ENCODE results near the gene ADGRL3.

ADGRL3 gene

DNA sequence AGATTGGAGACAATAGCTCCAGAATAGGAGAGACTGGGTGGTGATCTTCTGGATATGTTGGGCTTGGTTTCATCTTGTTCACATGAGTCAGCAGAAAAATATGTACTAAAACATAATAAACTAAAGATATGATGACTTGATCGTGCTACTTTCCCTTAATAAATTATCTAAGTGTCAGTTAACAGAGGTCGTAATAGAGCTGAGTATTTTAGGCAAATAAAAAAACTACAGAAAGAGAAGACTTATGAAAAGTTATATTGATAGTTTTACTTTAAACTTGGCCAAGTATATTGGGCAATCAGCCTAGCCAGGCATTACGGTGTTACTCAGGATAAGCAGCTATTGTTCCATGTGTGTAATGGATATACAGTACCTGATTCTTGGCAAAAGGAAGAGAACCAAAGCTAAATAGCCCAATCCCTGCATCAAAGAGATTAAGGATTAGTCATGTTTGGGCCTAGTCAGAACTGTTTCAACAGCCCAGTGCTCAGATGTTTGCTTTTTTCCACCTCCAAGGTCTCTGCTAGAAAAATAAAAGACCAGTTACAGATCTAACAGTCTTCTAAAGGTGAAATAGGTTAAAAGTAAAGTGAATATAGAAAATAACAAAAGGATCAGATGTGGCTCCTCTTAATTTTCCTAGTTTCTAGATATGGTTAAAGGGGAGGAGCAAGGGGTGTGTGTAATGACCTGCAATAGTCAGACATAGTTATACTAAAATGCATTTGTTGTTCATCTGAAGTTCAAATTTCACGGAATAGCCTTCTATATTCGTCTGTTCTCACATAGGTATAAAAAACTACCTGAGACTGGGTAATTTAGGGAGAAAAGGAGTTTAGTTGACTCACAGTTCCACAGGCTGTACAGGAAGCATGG is 262.6 kb downstream of the ADGRL3 start:
- peak; percentile 60; the same call in 1 of the 2 replicates for TF ChIP-seq CREB5 (CRISPR knock-in tag; IDR thresholded peaks at IDR 0.05; ENCODE audit: low read depth)
- TF ChIP-seq ZNF8 (CRISPR knock-in tag; IDR thresholded peaks at IDR 0.05) = no peak
- peak; percentile 81 for TF ChIP-seq ISL1 (CRISPR knock-in tag; IDR thresholded peaks at IDR 0.05)
- ATAC-seq = no peak

GRCh38 chr4:61468024-61468720 is 268.0 kb downstream of the ADGRL3 start:
- TF ChIP-seq CSDC2 (CRISPR knock-in tag; IDR thresholded peaks at IDR 0.05) (no peak), ZNF8 (CRISPR knock-in tag; IDR thresholded peaks at IDR 0.05) (no peak), ESRRG (CRISPR knock-in tag; IDR thresholded peaks at IDR 0.05) (no peak), PPARA (CRISPR knock-in tag; IDR thresholded peaks at IDR 0.05; ENCODE audit: borderline replicate concordance) (no peak), ARNTL (CRISPR knock-in tag; IDR thresholded peaks at IDR 0.05; ENCODE audit: borderline replicate concordance, low read depth) (no peak), RARB (CRISPR knock-in tag; IDR thresholded peaks at IDR 0.05) (no peak), GLIS3 (CRISPR knock-in tag; IDR thresholded peaks at IDR 0.05) (no peak), CSRNP3 (CRISPR knock-in tag; IDR thresholded peaks at IDR 0.05) (no peak), ZC3H10 (CRISPR knock-in tag; IDR thresholded peaks at IDR 0.05) (no peak), ZNF565 (CRISPR knock-in tag; conservative IDR thresholded peaks at IDR 0.05; ENCODE audit: low read depth) (no peak), ZFP3 (CRISPR knock-in tag; IDR thresholded peaks at IDR 0.05) (no peak), SNAI2 (CRISPR knock-in tag; IDR thresholded peaks at IDR 0.05) (no peak), TCF4 (CRISPR knock-in tag; IDR thresholded peaks at IDR 0.05; ENCODE audit: borderline replicate concordance) (no peak), TOX (CRISPR knock-in tag; IDR thresholded peaks at IDR 0.05; ENCODE audit: borderline replicate concordance) (no peak)
- TF ChIP-seq, protein P1, sequence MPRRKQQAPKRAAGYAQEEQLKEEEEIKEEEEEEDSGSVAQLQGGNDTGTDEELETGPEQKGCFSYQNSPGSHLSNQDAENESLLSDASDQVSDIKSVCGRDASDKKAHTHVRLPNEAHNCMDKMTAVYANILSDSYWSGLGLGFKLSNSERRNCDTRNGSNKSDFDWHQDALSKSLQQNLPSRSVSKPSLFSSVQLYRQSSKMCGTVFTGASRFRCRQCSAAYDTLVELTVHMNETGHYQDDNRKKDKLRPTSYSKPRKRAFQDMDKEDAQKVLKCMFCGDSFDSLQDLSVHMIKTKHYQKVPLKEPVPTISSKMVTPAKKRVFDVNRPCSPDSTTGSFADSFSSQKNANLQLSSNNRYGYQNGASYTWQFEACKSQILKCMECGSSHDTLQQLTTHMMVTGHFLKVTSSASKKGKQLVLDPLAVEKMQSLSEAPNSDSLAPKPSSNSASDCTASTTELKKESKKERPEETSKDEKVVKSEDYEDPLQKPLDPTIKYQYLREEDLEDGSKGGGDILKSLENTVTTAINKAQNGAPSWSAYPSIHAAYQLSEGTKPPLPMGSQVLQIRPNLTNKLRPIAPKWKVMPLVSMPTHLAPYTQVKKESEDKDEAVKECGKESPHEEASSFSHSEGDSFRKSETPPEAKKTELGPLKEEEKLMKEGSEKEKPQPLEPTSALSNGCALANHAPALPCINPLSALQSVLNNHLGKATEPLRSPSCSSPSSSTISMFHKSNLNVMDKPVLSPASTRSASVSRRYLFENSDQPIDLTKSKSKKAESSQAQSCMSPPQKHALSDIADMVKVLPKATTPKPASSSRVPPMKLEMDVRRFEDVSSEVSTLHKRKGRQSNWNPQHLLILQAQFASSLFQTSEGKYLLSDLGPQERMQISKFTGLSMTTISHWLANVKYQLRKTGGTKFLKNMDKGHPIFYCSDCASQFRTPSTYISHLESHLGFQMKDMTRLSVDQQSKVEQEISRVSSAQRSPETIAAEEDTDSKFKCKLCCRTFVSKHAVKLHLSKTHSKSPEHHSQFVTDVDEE (CRISPR knock-in tag; IDR thresholded peaks at IDR 0.05) = no peak
- TF ChIP-seq, protein P2, sequence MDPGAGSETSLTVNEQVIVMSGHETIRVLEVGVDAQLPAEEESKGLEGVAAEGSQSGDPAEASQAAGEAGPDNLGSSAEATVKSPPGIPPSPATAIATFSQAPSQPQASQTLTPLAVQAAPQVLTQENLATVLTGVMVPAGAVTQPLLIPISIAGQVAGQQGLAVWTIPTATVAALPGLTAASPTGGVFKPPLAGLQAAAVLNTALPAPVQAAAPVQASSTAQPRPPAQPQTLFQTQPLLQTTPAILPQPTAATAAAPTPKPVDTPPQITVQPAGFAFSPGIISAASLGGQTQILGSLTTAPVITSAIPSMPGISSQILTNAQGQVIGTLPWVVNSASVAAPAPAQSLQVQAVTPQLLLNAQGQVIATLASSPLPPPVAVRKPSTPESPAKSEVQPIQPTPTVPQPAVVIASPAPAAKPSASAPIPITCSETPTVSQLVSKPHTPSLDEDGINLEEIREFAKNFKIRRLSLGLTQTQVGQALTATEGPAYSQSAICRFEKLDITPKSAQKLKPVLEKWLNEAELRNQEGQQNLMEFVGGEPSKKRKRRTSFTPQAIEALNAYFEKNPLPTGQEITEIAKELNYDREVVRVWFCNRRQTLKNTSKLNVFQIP (CRISPR knock-in tag; IDR thresholded peaks at IDR 0.05; ENCODE audit: borderline replicate concordance, low read depth) = no peak

DNA sequence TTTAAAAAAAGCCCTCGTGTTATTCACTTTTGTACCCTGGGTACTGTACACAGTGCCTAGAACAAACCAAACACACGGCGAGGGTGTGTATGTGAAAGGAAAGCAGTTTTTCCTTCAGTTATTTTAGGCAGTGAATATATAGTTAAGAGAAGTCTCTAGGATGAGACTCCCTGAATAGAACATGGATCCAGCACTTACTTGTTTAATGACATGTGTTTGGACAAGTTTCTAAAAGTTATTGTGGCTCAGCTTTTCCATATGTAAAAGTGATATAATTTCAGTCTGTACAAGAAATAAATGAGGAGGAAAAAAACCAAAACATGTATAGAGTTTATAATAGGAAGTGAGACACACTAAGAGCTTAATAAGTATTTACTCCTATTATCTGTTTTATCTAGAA is 273.2 kb downstream of the ADGRL3 start:
- no peak for ATAC-seq
- no peak for TF ChIP-seq ZNF70 (CRISPR knock-in tag; IDR thresholded peaks at IDR 0.05)
- TF ChIP-seq ZNF8 (CRISPR knock-in tag; IDR thresholded peaks at IDR 0.05) = no peak
- no peak for TF ChIP-seq PPARA (CRISPR knock-in tag; IDR thresholded peaks at IDR 0.05; ENCODE audit: borderline replicate concordance)
- no peak for TF ChIP-seq ZFP30 (CRISPR knock-in tag; IDR thresholded peaks at IDR 0.05)
- no peak for TF ChIP-seq SNAI2 (CRISPR knock-in tag; IDR thresholded peaks at IDR 0.05)
- TF ChIP-seq CSRNP3 (CRISPR knock-in tag; IDR thresholded peaks at IDR 0.05) = no peak
- no peak for TF ChIP-seq ZNF565 (CRISPR knock-in tag; conservative IDR thresholded peaks at IDR 0.05; ENCODE audit: low read depth)
- no peak for TF ChIP-seq ISL1 (CRISPR knock-in tag; IDR thresholded peaks at IDR 0.05)
- no peak for TF ChIP-seq BACH2 (CRISPR knock-in tag; IDR thresholded peaks at IDR 0.05; ENCODE audit: borderline replicate concordance)
- no peak for TF ChIP-seq TOX (CRISPR knock-in tag; IDR thresholded peaks at IDR 0.05; ENCODE audit: borderline replicate concordance)
- TF ChIP-seq CSDC2 (CRISPR knock-in tag; IDR thresholded peaks at IDR 0.05) = no peak
- TF ChIP-seq RARB (CRISPR knock-in tag; IDR thresholded peaks at IDR 0.05) = no peak

More at GRCh38 chr4:61468024-61468720, 268.0 kb downstream of the ADGRL3 start:
- no peak for ATAC-seq
